ENCODE results near the gene ELMO1. TPM values are rescaled to one million over a fixed set of nuclear protein-coding genes. Genes with fewer than 3 reads are reported as not detected.

ELMO1 gene
- total RNA-seq, 1 experiment from 2014 or later, result 1.1 TPM

DNA sequence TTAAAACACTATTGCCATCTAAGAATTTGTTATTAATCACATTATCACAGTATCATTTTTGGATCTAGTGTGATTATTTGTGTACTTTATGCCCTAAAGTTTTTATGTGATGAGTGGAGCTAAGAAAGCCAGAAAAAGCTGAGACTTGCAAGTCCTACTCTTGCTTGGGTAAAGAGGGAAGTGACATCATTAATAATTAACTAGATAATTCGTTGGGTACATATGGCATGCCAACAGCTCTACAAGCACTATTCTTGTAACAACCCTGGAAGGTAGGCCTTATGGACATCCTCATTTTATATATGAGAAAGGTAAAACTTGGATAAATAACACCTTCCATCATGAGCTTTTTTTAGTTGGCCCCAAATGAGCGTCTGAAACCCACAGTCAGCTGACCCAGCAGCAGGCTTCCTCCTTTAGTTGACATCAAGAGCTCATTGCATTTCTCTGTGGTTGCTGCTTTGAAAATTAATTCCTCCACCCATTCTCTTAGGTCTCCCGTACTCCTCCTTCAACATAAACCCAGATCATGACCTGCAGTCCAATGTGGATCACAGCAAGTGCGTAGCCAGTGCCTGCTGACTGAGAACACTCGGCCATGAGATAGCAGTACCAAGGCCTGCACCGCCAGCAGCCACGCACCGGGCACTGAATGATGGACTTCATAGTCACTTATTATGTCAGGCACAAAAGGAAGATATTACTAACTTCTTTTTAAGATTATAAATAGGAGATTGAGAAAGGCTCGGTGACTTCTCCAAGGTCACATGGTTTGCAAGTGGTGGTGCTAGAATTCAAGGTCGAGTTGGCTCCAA, 432.4 kb downstream of the ELMO1 start:
- no peaks in the 10 kb centered on the region for H4K20me1 ChIP-seq (ENCODE audit: insufficient read depth)
- no peaks in the 10 kb centered on the region for H3K79me2 ChIP-seq (ENCODE audit: insufficient read depth, low read length)
- ChIA-PET RAD21 (ENCODE audit: low non-redundant PET in 1 of 2, low total read pairs in 2 of 2, uncharacterized antibody in 2 of 2, unreplicated experiment in 2 of 2) (interaction anchor here in 1 of 2 experiments (0.7 kb wide), 1 partner anchor 227 kb away, joined by 3 read pairs; no protein-coding TSS in a partner anchor), CTCF (interaction anchor here (1.0 kb wide), 1 partner anchor 49 kb away, joined by 4 read pairs; no protein-coding TSS in a partner anchor), POLR2A (no interaction called here)
- no peak overlapping the region for H3K4me2 ChIP-seq (ENCODE audit: low read length)
- no peak overlapping the region for H3K27ac ChIP-seq (ENCODE audit: low read depth, low read length)
- intact Hi-C loops (cut with micrococcal nuclease), result no loop called here
- no peak overlapping the region for H3K4me3 ChIP-seq (replicated peaks in 1 of 2; ENCODE audit: low read depth in 1 of 2, low read length in 2 of 2)
- BruUV-seq (replicated peaks), result no TSS peak
- H3K27me3 ChIP-seq (ENCODE audit: insufficient read depth, low read length), result no peaks in the 10 kb centered on the region
- no peaks in the 10 kb centered on the region for H3K9me2 ChIP-seq (ENCODE audit: insufficient read depth)
- H3K36me3 ChIP-seq (ENCODE audit: control insufficient read depth in 1 of 2, insufficient read depth in 2 of 2, low read length in 2 of 2), result no peaks in the 10 kb centered on the region
- TF ChIP-seq, protein P1, sequence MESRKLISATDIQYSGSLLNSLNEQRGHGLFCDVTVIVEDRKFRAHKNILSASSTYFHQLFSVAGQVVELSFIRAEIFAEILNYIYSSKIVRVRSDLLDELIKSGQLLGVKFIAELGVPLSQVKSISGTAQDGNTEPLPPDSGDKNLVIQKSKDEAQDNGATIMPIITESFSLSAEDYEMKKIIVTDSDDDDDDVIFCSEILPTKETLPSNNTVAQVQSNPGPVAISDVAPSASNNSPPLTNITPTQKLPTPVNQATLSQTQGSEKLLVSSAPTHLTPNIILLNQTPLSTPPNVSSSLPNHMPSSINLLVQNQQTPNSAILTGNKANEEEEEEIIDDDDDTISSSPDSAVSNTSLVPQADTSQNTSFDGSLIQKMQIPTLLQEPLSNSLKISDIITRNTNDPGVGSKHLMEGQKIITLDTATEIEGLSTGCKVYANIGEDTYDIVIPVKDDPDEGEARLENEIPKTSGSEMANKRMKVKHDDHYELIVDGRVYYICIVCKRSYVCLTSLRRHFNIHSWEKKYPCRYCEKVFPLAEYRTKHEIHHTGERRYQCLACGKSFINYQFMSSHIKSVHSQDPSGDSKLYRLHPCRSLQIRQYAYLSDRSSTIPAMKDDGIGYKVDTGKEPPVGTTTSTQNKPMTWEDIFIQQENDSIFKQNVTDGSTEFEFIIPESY (IDR thresholded peaks at IDR 0.05; ENCODE audit: extremely low read depth, insufficient replicate concordance, low read length), result no peak
- no peak for TF ChIP-seq CBX3 (IDR thresholded peaks at IDR 0.05; ENCODE audit: low read depth)
- no peak for TF ChIP-seq SP1 (IDR thresholded peaks at IDR 0.05; ENCODE audit: low read depth)
- no peak for TF ChIP-seq RAD21 (IDR thresholded peaks at IDR 0.05; ENCODE audit: low read depth)
- no peak for TF ChIP-seq TCF7L2 (IDR thresholded peaks at IDR 0.05; ENCODE audit: borderline replicate concordance, extremely low read depth, insufficient read depth, insufficient read length)
- H3K4me1 ChIP-seq (ENCODE audit: control insufficient read depth in 1 of 2, insufficient read depth in 2 of 2, low read length in 2 of 2), result no peaks in the 10 kb centered on the region
- H2AFZ ChIP-seq (ENCODE audit: low read depth, low read length, poor library complexity, severe bottlenecking), result no peak overlapping the region
- H3K9me3 ChIP-seq (ENCODE audit: control insufficient read depth in 1 of 2, insufficient read depth in 1 of 2, low read depth in 1 of 2, low read length in 2 of 2), result no peaks in the 10 kb centered on the region
- ATAC-seq, result no peak
- no peak for DNase-seq (ENCODE audit: low read depth, low spot score)
- H3K9ac ChIP-seq (ENCODE audit: low read length), result no peak overlapping the region
